ENCODE results near the gene PHIP. TPM values are rescaled to one million over a fixed set of nuclear protein-coding genes. Genes with fewer than 3 reads are reported as not detected.

Gene PHIP
- total RNA-seq, 1 experiment from 2014 or later, result 52.4 TPM

DNA sequence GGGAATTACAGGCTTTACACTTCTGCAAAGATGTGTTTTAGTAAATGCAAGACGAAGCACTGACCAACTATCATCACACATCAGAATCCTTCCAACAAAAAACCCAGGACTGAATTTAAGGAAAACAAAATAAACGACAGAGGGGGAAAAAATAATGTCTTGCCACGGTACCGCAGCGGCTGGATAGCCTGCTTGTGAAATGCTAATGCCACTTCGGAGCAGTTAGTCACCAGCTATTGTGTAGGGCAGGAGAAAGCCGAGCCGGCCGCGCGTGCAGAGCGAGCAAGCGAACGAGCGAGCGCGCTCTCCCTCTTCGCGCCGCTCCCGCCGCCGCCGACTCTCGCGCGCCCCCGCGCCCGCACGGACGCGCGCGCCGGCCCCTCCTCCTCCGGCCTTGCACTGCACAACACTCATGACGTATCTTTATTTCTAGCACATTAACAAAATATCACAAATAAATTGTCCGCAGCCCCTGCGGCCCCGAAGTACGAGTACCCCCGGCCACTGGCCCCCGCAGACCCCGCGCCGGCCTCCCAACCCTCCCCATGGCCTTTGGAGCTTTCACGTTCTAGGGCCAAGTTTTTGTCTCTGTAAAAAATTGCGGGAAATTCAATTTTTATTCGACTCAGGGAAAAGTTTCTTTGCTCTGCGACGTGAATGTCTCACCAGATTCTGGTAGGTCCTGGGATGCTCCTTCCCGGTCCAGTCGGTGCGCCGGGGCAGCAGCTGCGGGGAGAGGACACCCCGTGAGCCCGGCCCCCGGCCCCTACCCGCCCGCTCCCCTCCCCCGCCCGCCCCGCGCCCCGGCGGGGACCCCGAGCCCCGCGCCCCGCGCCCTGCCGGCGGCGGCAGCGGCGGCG lies 1.0 kb downstream of the PHIP start:
- Histone ChIP-seq H3K9me2 (replicated peaks; ENCODE audit: insufficient read depth, low read length) (no peaks in the 10 kb centered on the region), H3K27ac (ENCODE audit: low read length) (peak overlapping the region; percentile 73), H3K4me3 (ENCODE audit: low read length) (peak overlapping the region; percentile 73), H3K9me3 (ENCODE audit: low read length) (no peaks in the 10 kb centered on the region), H3K79me2 (ENCODE audit: low read length) (peaks cover 51% of the 10 kb centered on the region), H3K27me3 (ENCODE audit: low read length) (no peaks in the 10 kb centered on the region), H3K4me2 (ENCODE audit: low read depth, low read length, poor library complexity, severe bottlenecking) (peak overlapping the region; percentile 91), H3K36me3 (ENCODE audit: insufficient read depth, low read length) (peaks cover 23% of the 10 kb centered on the region), H4K20me1 (ENCODE audit: insufficient read depth, low read depth, low read length) (no peaks in the 10 kb centered on the region), H2AFZ (ENCODE audit: low read length) (no peak overlapping the region), H3K9ac (ENCODE audit: low read length) (peak overlapping the region; percentile 84), H3K4me1 (ENCODE audit: low read length) (peaks cover 57% of the 10 kb centered on the region)
- peak; percentile 96 for DNase-seq

DNA sequence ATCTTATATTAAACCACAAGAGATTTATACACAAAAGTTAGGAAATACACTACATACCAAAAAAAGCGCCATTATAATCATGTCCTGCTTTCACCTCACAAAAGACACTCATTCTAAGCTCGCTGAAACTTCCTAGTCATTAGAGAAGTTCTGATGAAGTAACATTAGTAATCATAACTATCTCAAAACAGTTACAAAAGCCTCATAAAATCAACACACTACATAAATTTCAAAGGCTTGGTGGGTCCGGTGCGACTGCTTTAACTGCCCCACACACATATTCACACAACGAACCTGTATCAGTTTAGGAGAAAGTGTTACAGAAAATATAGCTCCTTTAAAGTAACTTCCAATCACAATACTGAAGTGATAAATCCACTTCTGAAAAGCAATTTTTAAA lies 1.9 kb downstream of the PHIP start:
- Histone ChIP-seq H3K27me3 (ENCODE audit: low read length) (no peaks in the 10 kb centered on the region), H3K4me2 (ENCODE audit: low read depth, low read length, poor library complexity, severe bottlenecking) (peak overlapping the region; percentile 91), H3K9ac (ENCODE audit: low read length) (peak overlapping the region; percentile 84), H3K79me2 (ENCODE audit: low read length) (peaks cover 59% of the 10 kb centered on the region), H3K4me3 (ENCODE audit: low read length) (peak overlapping the region; percentile 73), H3K9me2 (replicated peaks; ENCODE audit: insufficient read depth, low read length) (no peaks in the 10 kb centered on the region), H3K36me3 (ENCODE audit: insufficient read depth, low read length) (peaks cover 26% of the 10 kb centered on the region), H3K27ac (ENCODE audit: low read length) (peak overlapping the region; percentile 73), H2AFZ (ENCODE audit: low read length) (no peak overlapping the region), H3K9me3 (ENCODE audit: low read length) (no peaks in the 10 kb centered on the region), H4K20me1 (ENCODE audit: insufficient read depth, low read depth, low read length) (no peaks in the 10 kb centered on the region), H3K4me1 (ENCODE audit: low read length) (peaks cover 65% of the 10 kb centered on the region)
- peak; percentile 62 for DNase-seq

DNA sequence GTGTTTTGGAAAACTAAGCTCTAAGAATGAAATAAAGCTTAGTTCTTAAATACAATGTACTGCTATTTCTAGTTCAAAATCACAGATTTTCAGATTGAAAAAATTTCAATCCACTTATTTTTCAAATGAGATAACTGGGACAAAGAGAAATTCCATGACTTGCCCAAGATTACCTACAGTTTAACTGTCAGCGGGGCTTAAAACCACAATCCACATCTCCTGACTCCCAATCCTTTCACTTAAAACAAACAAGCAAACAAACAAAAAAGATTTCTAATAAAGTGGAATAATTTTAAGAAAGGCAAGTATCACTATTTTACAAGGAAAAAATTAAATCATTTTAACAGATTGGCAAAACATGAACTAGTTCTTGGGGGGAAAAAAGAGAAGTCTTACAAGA lies 4.2 kb downstream of the PHIP start:
- Histone ChIP-seq H3K4me1 (ENCODE audit: low read length) (peaks cover 55% of the 10 kb centered on the region), H3K27ac (ENCODE audit: low read length) (no peak overlapping the region), H3K4me3 (ENCODE audit: low read length) (0 out of 2 replicates have a peak overlapping the region, but pooled peaks have one; percentile 0), H3K9ac (ENCODE audit: low read length) (no peak overlapping the region), H2AFZ (ENCODE audit: low read length) (no peak overlapping the region), H4K20me1 (ENCODE audit: insufficient read depth, low read depth, low read length) (no peaks in the 10 kb centered on the region), H3K4me2 (ENCODE audit: low read depth, low read length, poor library complexity, severe bottlenecking) (peak overlapping the region; percentile 91), H3K79me2 (ENCODE audit: low read length) (peaks cover 80% of the 10 kb centered on the region), H3K9me3 (ENCODE audit: low read length) (no peaks in the 10 kb centered on the region), H3K27me3 (ENCODE audit: low read length) (no peaks in the 10 kb centered on the region), H3K36me3 (ENCODE audit: insufficient read depth, low read length) (peaks cover 33% of the 10 kb centered on the region), H3K9me2 (replicated peaks; ENCODE audit: insufficient read depth, low read length) (no peaks in the 10 kb centered on the region)
- no peak for DNase-seq

DNA sequence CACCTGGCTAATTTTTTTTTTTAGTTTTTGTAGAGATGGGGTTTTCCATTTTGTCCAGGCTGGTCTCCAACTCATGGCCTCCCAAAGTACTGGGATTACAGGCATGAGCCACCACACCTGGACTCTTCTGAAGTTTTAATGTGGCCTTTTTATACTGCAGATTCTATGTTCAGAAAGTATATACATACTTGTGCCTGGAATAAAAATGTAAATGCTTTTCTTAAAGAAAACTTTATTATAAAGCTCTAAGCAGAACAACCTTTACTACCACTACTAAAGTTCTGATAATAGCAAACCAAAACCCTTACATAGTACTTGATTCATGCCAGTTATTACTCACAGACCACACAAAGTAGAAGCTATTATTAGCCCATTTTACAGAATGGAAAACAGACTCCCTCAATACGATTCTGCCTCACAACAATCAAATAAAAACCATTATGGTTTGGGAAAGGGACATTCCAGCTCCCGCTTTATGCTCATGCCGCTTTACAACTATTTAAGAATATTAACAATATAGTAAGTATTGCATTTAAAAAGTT lies 5.3 kb downstream of the PHIP start:
- H3K27ac ChIP-seq (ENCODE audit: low read length), result no peak overlapping the region
- H3K79me2 ChIP-seq (ENCODE audit: low read length), result peaks cover 92% of the 10 kb centered on the region
- DNase-seq, result no peak
- no peak overlapping the region for H3K9ac ChIP-seq (ENCODE audit: low read length)
- peaks cover 37% of the 10 kb centered on the region for H3K36me3 ChIP-seq (ENCODE audit: insufficient read depth, low read length)
- peaks cover 55% of the 10 kb centered on the region for H3K4me1 ChIP-seq (ENCODE audit: low read length)
- peak overlapping the region; percentile 91 for H3K4me2 ChIP-seq (ENCODE audit: low read depth, low read length, poor library complexity, severe bottlenecking)
- no peaks in the 10 kb centered on the region for H3K9me2 ChIP-seq (replicated peaks; ENCODE audit: insufficient read depth, low read length)
- no peaks in the 10 kb centered on the region for H3K9me3 ChIP-seq (ENCODE audit: low read length)
- no peaks in the 10 kb centered on the region for H4K20me1 ChIP-seq (ENCODE audit: insufficient read depth, low read depth, low read length)
- H3K27me3 ChIP-seq (ENCODE audit: low read length), result no peaks in the 10 kb centered on the region
- H2AFZ ChIP-seq (ENCODE audit: low read length), result no peak overlapping the region
- no peak overlapping the region for H3K4me3 ChIP-seq (ENCODE audit: low read length)

DNA sequence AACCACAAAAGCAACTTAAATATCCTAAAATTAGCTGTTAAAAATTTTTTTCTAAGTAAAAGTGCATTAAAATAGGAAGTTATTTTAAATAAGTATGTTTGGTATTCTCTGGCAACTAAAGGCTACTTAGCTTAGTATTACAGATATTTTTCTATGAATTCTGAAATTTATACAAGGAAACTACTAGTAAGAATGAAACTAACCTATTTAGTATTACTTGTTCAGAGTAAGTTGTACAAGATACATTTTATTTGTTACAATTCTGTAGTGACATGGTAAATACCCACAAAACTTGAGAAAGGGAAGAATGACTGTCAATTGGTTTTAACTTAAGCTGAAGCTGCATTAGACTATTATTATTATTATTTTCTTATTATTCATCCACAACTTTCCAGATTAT lies 6.5 kb downstream of the PHIP start:
- Histone ChIP-seq H3K4me3 (ENCODE audit: low read length) (no peak overlapping the region), H3K79me2 (ENCODE audit: low read length) (peaks cover 98% of the 10 kb centered on the region), H3K4me2 (ENCODE audit: low read depth, low read length, poor library complexity, severe bottlenecking) (peak overlapping the region; percentile 15), H3K9ac (ENCODE audit: low read length) (no peak overlapping the region), H3K27ac (ENCODE audit: low read length) (0 out of 2 replicates have a peak overlapping the region, but pooled peaks have one; percentile 7), H2AFZ (ENCODE audit: low read length) (no peak overlapping the region), H3K9me2 (replicated peaks; ENCODE audit: insufficient read depth, low read length) (no peaks in the 10 kb centered on the region), H3K9me3 (ENCODE audit: low read length) (no peaks in the 10 kb centered on the region), H4K20me1 (ENCODE audit: insufficient read depth, low read depth, low read length) (no peaks in the 10 kb centered on the region), H3K36me3 (ENCODE audit: insufficient read depth, low read length) (peaks cover 42% of the 10 kb centered on the region), H3K4me1 (ENCODE audit: low read length) (peaks cover 55% of the 10 kb centered on the region), H3K27me3 (ENCODE audit: low read length) (no peaks in the 10 kb centered on the region)
- no peak for DNase-seq

DNA sequence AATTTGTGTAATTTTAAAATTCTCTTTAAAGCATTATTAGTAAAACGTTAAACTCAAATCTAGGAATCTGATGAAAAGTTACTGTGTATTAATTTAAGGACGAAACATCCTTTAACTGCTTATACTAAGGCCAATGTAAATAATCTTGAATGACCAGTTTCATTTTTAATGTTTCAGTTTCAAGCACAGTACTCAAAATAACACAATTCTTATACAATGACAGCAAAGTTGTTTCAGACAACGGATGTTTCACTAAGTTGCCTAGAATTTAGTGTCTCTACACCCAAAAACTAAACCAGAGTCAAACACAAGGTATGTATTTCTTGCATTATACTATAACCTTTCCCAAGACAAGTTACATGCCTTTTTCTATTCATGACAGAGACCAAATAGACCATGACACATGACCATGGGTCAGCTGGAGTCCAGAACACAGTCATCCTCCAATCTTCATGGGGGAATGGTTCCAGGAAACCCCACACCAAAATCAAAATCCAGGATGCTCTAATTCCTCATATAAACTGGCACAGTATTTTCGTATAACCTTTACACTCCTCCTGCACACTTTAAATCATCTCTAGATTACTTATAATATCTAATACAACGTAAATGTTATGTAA lies 7.7 kb downstream of the PHIP start:
- H3K79me2 ChIP-seq (ENCODE audit: low read length), result peaks cover 95% of the 10 kb centered on the region
- H4K20me1 ChIP-seq (ENCODE audit: insufficient read depth, low read depth, low read length), result no peaks in the 10 kb centered on the region
- H3K4me2 ChIP-seq (ENCODE audit: low read depth, low read length, poor library complexity, severe bottlenecking), result no peak overlapping the region
- DNase-seq, result no peak
- no peak overlapping the region for H2AFZ ChIP-seq (ENCODE audit: low read length)
- H3K9me2 ChIP-seq (replicated peaks; ENCODE audit: insufficient read depth, low read length), result no peaks in the 10 kb centered on the region
- peaks cover 52% of the 10 kb centered on the region for H3K4me1 ChIP-seq (ENCODE audit: low read length)
- no peaks in the 10 kb centered on the region for H3K9me3 ChIP-seq (ENCODE audit: low read length)
- H3K27ac ChIP-seq (ENCODE audit: low read length), result no peak overlapping the region
- H3K9ac ChIP-seq (ENCODE audit: low read length), result no peak overlapping the region
- H3K4me3 ChIP-seq (ENCODE audit: low read length), result no peak overlapping the region
- no peaks in the 10 kb centered on the region for H3K27me3 ChIP-seq (ENCODE audit: low read length)
- H3K36me3 ChIP-seq (ENCODE audit: insufficient read depth, low read length), result peaks cover 38% of the 10 kb centered on the region

DNA sequence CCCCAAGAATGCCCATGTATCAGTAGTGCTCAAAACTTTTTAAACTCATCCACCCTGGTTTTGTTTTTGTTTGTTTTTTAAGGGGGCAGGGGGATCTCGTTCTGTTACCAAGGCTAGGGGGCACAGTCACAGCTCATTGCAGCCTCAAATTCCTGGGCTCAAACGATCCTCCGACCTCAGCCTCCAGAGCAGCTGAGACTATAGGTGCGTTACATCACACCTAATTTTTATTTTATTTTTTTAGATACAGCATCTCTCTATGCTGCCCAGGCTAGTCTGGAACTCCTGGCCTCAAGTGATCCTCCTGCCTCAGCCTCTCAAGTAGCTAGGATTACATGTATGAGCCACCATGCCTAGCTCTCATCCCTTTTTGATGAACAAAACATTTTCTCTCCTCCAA lies 11.2 kb downstream of the PHIP start:
- no peaks in the 10 kb centered on the region for H3K27me3 ChIP-seq (ENCODE audit: low read length)
- H4K20me1 ChIP-seq (ENCODE audit: insufficient read depth, low read depth, low read length), result no peaks in the 10 kb centered on the region
- H3K4me1 ChIP-seq (ENCODE audit: low read length), result peaks cover 29% of the 10 kb centered on the region
- peaks cover 95% of the 10 kb centered on the region for H3K79me2 ChIP-seq (ENCODE audit: low read length)
- no peak for DNase-seq
- H3K4me3 ChIP-seq (ENCODE audit: low read length), result no peak overlapping the region
- no peak overlapping the region for H2AFZ ChIP-seq (ENCODE audit: low read length)
- H3K36me3 ChIP-seq (ENCODE audit: insufficient read depth, low read length), result peaks cover 28% of the 10 kb centered on the region; the same call in 1 of the 2 replicates
- no peak overlapping the region for H3K9ac ChIP-seq (ENCODE audit: low read length)
- H3K27ac ChIP-seq (ENCODE audit: low read length), result no peak overlapping the region
- H3K9me2 ChIP-seq (replicated peaks; ENCODE audit: insufficient read depth, low read length), result no peaks in the 10 kb centered on the region
- no peak overlapping the region for H3K4me2 ChIP-seq (ENCODE audit: low read depth, low read length, poor library complexity, severe bottlenecking)
- H3K9me3 ChIP-seq (ENCODE audit: low read length), result no peaks in the 10 kb centered on the region

DNA sequence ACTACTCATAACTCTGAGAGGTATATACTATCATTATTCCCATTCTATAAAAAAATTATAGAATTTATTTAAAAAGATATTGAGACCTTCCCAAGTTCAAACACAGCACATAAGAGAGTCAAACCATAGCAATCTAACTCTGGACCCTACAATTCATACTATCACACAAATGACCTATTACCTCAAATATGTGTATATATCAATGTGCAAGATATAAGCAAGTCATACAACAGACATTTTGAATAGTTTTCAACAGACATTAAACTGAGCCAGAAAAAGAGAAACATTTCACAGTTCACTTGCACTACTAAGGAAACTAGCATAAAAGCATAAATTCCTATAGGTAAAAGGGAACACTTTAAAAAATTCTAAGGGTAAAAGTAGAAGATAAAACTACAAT lies 11.7 kb downstream of the PHIP start:
- DNase-seq, result no peak
- H3K4me3 ChIP-seq (ENCODE audit: low read length), result no peak overlapping the region
- H3K4me2 ChIP-seq (ENCODE audit: low read depth, low read length, poor library complexity, severe bottlenecking), result no peak overlapping the region
- peaks cover 29% of the 10 kb centered on the region; the same call in 1 of the 2 replicates for H3K36me3 ChIP-seq (ENCODE audit: insufficient read depth, low read length)
- H4K20me1 ChIP-seq (ENCODE audit: insufficient read depth, low read depth, low read length), result no peaks in the 10 kb centered on the region
- H3K9me2 ChIP-seq (replicated peaks; ENCODE audit: insufficient read depth, low read length), result no peaks in the 10 kb centered on the region
- H3K4me1 ChIP-seq (ENCODE audit: low read length), result peaks cover 24% of the 10 kb centered on the region
- H3K27me3 ChIP-seq (ENCODE audit: low read length), result no peaks in the 10 kb centered on the region
- H3K27ac ChIP-seq (ENCODE audit: low read length), result no peak overlapping the region
- H3K79me2 ChIP-seq (ENCODE audit: low read length), result peaks cover 94% of the 10 kb centered on the region
- H2AFZ ChIP-seq (ENCODE audit: low read length), result no peak overlapping the region
- H3K9ac ChIP-seq (ENCODE audit: low read length), result no peak overlapping the region
- no peaks in the 10 kb centered on the region for H3K9me3 ChIP-seq (ENCODE audit: low read length)

Data from Karpas-422 (cell line).